CD4-positive, CD25-positive, alpha-beta regulatory T cell (primary cell): ENCODE data around the gene TUBD1. TPM values are rescaled to one million over a fixed set of nuclear protein-coding genes. Genes with fewer than 3 reads are reported as not detected.
"Not testable (repeated sequence)": the region's sequence is repeated elsewhere in the genome, so short reads cannot be mapped to it uniquely, and the experiment has no call there.

ENCODE experiments used
- ATAC-seq, 2 donors: fragments of 150-1000 bp; cut with Tn5 transposase; one replicate each; pipeline ENCODE4 v1.10.0; 2021; ENCODE audit warnings: low read depth in 2 of 2, moderate number of reproducible peaks in 2 of 2, moderate library complexity in 1 of 2
- DNase-seq, 3 donors: peaks; one replicate each; pipeline versions ENCODE4 v3.0.0 to v3.0.0-alpha.2; 2012 to 2022; ENCODE audit warnings: mixed read lengths in 1 of 3
- H3K27ac ChIP-seq: one replicate; pipeline ENCODE4 v1.7.0; 2013; ENCODE audit warnings: mild to moderate bottlenecking, low read length; ENCODE audit not compliant: insufficient read depth, poor library complexity, severe bottlenecking
- H3K27me3 ChIP-seq: one replicate; pipeline ENCODE4 v1.7.0; 2013; ENCODE audit warnings: low read length; ENCODE audit not compliant: control insufficient read depth, insufficient read depth
- H3K36me3 ChIP-seq: one replicate; pipeline ENCODE4 v1.7.0; 2013; ENCODE audit warnings: mild to moderate bottlenecking, low read length, moderate library complexity; ENCODE audit not compliant: control insufficient read depth, insufficient read depth
- H3K4me1 ChIP-seq: 2 replicates; pipeline ENCODE4 v1.7.0; 2013; ENCODE audit warnings: mild to moderate bottlenecking, low read length; ENCODE audit not compliant: insufficient read depth, control insufficient read depth, poor library complexity, severe bottlenecking
- H3K4me3 ChIP-seq: one replicate; pipeline ENCODE4 v1.7.0; 2013; ENCODE audit warnings: low read depth, mild to moderate bottlenecking, low read length, moderate library complexity
- H3K9me3 ChIP-seq, 2 experiments: 1 replicate in 1 of 2; 2 replicates in 1 of 2; pipeline ENCODE4 v1.7.0; 2013; ENCODE audit warnings: low read length in 2 of 2, mild to moderate bottlenecking in 1 of 2, moderate library complexity in 1 of 2; ENCODE audit not compliant: control insufficient read depth in 2 of 2
- H3K27ac Mint-ChIP-seq, 3 donors: one replicate each; pipeline ENCODE4 v1.8.0; 2020 to 2022; ENCODE audit warnings: mild to moderate bottlenecking in 3 of 3, mixed read lengths in 3 of 3, moderate library complexity in 2 of 3
- H3K27me3 Mint-ChIP-seq: one replicate; pipeline ENCODE4 v1.8.0; 2022; ENCODE audit warnings: mild to moderate bottlenecking, mixed read lengths
- H3K36me3 Mint-ChIP-seq: one replicate; pipeline ENCODE4 v1.8.0; 2020; ENCODE audit warnings: mixed read lengths
- H3K4me1 Mint-ChIP-seq, 4 donors: one replicate each; pipeline ENCODE4 v1.8.0; 2020 to 2022; ENCODE audit warnings: mixed read lengths in 4 of 4, mild to moderate bottlenecking in 1 of 4
- H3K4me3 Mint-ChIP-seq, 4 donors: one replicate each; pipeline ENCODE4 v1.8.0; 2020 to 2022; ENCODE audit warnings: mild to moderate bottlenecking in 4 of 4, mixed read lengths in 4 of 4, moderate library complexity in 3 of 4
- H3K9me3 Mint-ChIP-seq, 7 donors: one replicate each; pipeline ENCODE4 v1.8.0; 2020 to 2022; ENCODE audit warnings: mixed read lengths in 7 of 7, mild to moderate bottlenecking in 3 of 7, moderate library complexity in 2 of 7
- polyA plus RNA-seq, 4 donors: library from polyadenylated mRNA; unstranded; fragments of 300-500 nt; fragmentation: Illumina TruSeq; gene quantifications; one replicate each; pipeline ENCODE4 v1.2.3, GENCODE V29; 2021
- total RNA-seq: library from RNA; stranded (reverse); gene quantifications from one replicate; pipeline ENCODE4 v1.2.3, GENCODE V29; 2022

Gene TUBD1
- total and polyA plus RNA-seq, 5 donors from 2014 or later = 16.3 to 28.2 (median 23.9) TPM

DNA sequence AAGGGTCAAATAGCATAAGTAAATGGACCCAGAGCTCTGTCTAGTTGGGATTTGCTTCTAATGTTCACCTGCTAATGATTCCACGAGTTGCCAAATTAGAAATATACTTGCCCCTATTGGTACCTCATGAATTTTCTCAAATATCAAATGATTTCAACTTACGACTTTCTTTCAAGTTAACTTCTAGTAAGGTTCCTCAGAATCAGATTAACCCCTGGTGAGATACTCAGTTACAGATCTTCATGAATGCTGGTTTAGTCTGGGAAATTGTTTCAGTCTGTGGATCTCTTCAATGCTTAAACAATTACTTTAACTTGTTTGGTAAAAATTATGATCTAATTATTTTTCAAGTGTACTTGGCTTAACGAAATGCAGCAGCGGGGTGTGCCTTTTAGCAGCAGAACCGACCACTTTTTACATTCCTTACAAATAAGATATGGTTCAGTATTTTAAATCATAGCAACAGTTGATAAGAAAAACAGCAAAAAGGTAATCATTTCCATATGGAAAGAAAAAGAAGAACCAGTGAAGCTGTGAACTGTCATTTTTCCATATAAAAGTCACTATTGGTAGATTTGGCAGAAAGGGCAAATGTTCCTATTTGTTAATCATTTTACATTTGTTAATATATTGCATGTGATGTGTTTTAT, 34.5 kb downstream of the TUBD1 start:
- no peak overlapping the region for H3K27ac ChIP-seq
- peaks cover 9% of the 10 kb centered on the region for H3K4me1 ChIP-seq
- ATAC-seq (no peak), DNase-seq (no peak)
- Mint-ChIP-seq H3K27me3 (no peaks in the 10 kb centered on the region), H3K4me1 (peaks cover 2 to 20% (median 14%) of the 10 kb centered on the region in 4 donors), H3K27ac (no peak overlapping the region), H3K9me3 (no peaks in the 10 kb centered on the region), H3K4me3 (no peak overlapping the region), H3K36me3 (peaks cover 19% of the 10 kb centered on the region)
- H3K9me3 ChIP-seq = no peaks in the 10 kb centered on the region
- no peaks in the 10 kb centered on the region for H3K27me3 ChIP-seq
- peaks cover 16% of the 10 kb centered on the region for H3K36me3 ChIP-seq
- H3K4me3 ChIP-seq = no peak overlapping the region

DNA sequence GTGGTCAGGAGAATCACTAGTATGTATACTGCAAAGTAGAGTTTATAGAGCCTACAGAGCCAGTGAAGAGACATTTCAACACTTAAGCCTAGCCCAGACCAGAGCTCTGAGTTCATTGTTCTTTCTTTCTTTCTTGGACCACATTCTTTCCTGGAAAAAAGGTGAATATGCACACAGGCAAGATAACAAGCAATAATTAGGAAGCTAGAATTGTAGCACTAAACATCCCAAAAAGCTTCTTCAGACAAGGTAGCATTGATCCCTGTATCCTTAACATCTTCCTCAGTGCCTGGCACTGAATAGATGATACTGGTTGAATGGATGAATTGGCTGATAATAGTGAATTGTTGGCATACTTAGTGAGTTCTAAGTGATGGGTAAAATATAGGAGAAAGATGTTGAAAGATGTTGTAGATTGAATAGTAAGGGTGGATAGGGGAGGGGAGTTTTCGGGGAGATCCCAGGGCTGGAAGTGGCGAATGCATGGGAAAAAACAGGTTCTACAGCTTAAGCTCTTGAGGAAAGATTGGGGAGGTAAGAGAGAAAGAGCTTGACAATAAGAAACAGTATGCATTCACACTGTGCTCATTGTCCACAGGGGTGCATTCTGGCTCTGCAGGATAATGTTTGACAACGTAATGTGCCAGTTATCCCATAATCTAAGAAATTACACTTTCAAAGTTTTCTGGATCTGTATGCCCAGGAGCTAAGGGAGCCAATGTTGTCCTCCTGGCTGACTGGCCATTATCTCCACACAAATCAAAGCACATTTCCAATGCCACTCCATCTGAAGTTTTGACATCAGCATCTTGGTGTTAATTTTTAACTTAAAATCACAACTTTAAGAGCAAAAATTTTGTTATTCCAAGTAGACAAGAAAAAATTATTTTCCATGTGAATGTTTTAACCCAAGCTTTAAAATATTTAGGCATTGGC, 35.6 kb downstream of the TUBD1 start:
- peaks cover 15% of the 10 kb centered on the region for H3K36me3 Mint-ChIP-seq
- H3K27ac Mint-ChIP-seq = peak overlapping the region; percentile 3 to 52 (median 33)
- H3K9me3 ChIP-seq = no peaks in the 10 kb centered on the region
- no peaks in the 10 kb centered on the region for H3K27me3 ChIP-seq
- H3K4me1 ChIP-seq = peaks cover 18% of the 10 kb centered on the region
- no peak overlapping the region for H3K27ac ChIP-seq
- H3K4me1 Mint-ChIP-seq = peaks cover 12 to 30% (median 22%) of the 10 kb centered on the region in 4 donors
- ATAC-seq (no peak), DNase-seq (no peak)
- H3K9me3 Mint-ChIP-seq = peaks cover 0 to 3% (median 0%) of the 10 kb centered on the region in 7 donors
- H3K27me3 Mint-ChIP-seq = no peaks in the 10 kb centered on the region
- H3K36me3 ChIP-seq = peaks cover 7% of the 10 kb centered on the region
- no peak overlapping the region for H3K4me3 Mint-ChIP-seq
- no peak overlapping the region for H3K4me3 ChIP-seq

- DNase-seq, H3K4me3 Mint-ChIP-seq, H3K9me3 Mint-ChIP-seq, H3K36me3 ChIP-seq, ATAC-seq, H3K36me3 Mint-ChIP-seq, H3K27me3 ChIP-seq, H3K9me3 ChIP-seq, H3K4me3 ChIP-seq, H3K27me3 Mint-ChIP-seq: not testable (repeated sequence)
- Mint-ChIP-seq H3K27ac (peak overlapping the region; percentile 52 to 86 (median 84)), H3K4me1 (peaks cover 15 to 42% (median 29%) of the 10 kb centered on the region in 4 donors)
- H3K4me1 ChIP-seq = peaks cover 25% of the 10 kb centered on the region
- peak overlapping the region; percentile 81 for H3K27ac ChIP-seq
These were observed 38.6 kb downstream of the TUBD1 start for GRCh38 chr17:59853919-59854729.

- peaks cover 33% of the 10 kb centered on the region for H3K4me1 ChIP-seq
- DNase-seq (peak; percentile 52 to 96 (median 83)), ATAC-seq (peak; percentile 99)
- Mint-ChIP-seq H3K4me1 (peaks cover 18 to 49% (median 35%) of the 10 kb centered on the region in 4 donors), H3K9me3 (peaks cover 0 to 3% (median 0%) of the 10 kb centered on the region in 7 donors), H3K36me3 (peaks cover 7% of the 10 kb centered on the region), H3K27me3 (no peaks in the 10 kb centered on the region), H3K4me3 (peak overlapping the region; percentile 44 to 70 (median 54)), H3K27ac (peak overlapping the region; percentile 83 to 86 (median 84))
- no peaks in the 10 kb centered on the region for H3K27me3 ChIP-seq
- peak overlapping the region; percentile 81 for H3K27ac ChIP-seq
- no peaks in the 10 kb centered on the region for H3K36me3 ChIP-seq
- no peaks in the 10 kb centered on the region for H3K9me3 ChIP-seq
- H3K4me3 ChIP-seq = peak overlapping the region; percentile 58
These were observed 39.4 kb downstream of the TUBD1 start for GRCh38 chr17:59853168-59853918.

GRCh38 chr17:59852847-59853167, 39.9 kb downstream of the TUBD1 start:
- Mint-ChIP-seq H3K4me1 (peaks cover 20 to 54% (median 37%) of the 10 kb centered on the region in 4 donors), H3K4me3 (peak overlapping the region in 3 of 4 donors; percentile 44 to 70 (median 47)), H3K27ac (peak overlapping the region; percentile 83 to 86 (median 84))
- H3K4me1 ChIP-seq = peaks cover 37% of the 10 kb centered on the region
- not testable (repeated sequence) for H3K27me3 Mint-ChIP-seq, ATAC-seq, H3K27me3 ChIP-seq, H3K9me3 ChIP-seq, H3K36me3 ChIP-seq, DNase-seq, H3K9me3 Mint-ChIP-seq, H3K36me3 Mint-ChIP-seq
- peak overlapping the region; percentile 58 for H3K4me3 ChIP-seq
- peak overlapping the region; percentile 81 for H3K27ac ChIP-seq

DNA sequence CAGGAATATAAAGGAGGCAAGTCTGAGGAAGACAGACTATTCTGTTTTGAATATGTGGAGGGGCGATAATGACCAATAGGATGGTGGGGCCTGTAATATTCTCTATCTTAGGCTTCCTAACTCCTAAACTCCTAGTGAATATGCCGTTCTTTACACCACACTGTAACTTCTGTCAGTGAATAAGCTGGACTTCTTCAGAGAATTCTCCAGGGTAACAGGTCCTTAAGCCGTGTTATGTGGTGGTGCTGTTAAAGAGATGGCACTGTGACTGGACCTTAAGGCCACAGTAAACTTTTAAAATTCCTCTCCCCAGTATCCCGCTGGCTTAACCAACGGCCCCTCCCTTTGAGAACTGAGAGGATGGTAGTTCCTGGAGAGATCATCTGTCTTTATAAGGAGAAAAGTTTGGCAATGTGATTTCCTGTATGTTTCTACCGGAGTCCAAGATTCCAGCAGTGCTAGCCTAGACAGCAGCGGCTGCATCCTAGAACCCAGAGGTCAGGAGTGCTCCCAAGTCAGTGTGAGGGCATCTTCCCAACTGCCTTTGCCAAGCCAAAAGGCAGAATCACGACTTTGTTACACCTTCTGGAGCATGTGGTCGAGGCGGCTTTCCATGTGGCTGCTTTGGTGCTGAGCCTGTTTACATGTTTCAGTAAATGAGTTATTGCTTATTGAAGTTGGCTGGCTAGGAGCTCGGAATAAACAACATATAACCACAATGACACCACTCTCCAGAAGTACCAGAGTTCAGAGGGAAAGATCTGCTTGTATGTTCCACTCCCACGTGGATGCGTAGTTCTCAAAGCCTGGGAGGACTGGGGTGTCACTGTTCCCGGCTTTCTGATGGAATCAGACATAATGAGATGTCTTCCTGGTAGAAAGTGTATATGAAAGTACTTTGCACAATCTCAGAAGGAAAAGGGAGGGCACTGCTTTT, 41.0 kb downstream of the TUBD1 start:
- peak overlapping the region; percentile 81 for H3K27ac ChIP-seq
- peaks cover 0 to 3% (median 0%) of the 10 kb centered on the region in 7 donors for H3K9me3 Mint-ChIP-seq
- peaks cover 48% of the 10 kb centered on the region for H3K4me1 ChIP-seq
- H3K27ac Mint-ChIP-seq = peak overlapping the region; percentile 31 to 86 (median 52)
- no peaks in the 10 kb centered on the region for H3K27me3 Mint-ChIP-seq
- H3K4me3 Mint-ChIP-seq = peak overlapping the region in 1 of 4 donors; percentile 33
- H3K36me3 ChIP-seq = no peaks in the 10 kb centered on the region
- ATAC-seq (no peak), DNase-seq (no peak)
- H3K4me1 Mint-ChIP-seq = peaks cover 25 to 60% (median 44%) of the 10 kb centered on the region in 4 donors
- no peak overlapping the region for H3K4me3 ChIP-seq
- H3K9me3 ChIP-seq = no peaks in the 10 kb centered on the region
- peaks cover under 1% of the 10 kb centered on the region for H3K36me3 Mint-ChIP-seq
- no peaks in the 10 kb centered on the region for H3K27me3 ChIP-seq
